ENCODE data around the gene AZGP1. TPM values are rescaled to one million over a fixed set of nuclear protein-coding genes. Genes with fewer than 3 reads are reported as not detected.
A peak's percentile ranks its signal among the peaks of the same experiment; 100 is the strongest.

The AZGP1 gene
- total and polyA plus RNA-seq, 2 of the 13 experiments (the other 11 are each of a cell fraction or from before 2014, with no cell fraction given): 93.8 to 229 TPM

- TF ChIP-seq FOXP4 (CRISPR knock-in tag; IDR thresholded peaks at IDR 0.05) (peak; percentile 80), FOXP1 (IDR thresholded peaks at IDR 0.05) (no peak), FOXP1 (CRISPR knock-in tag; IDR thresholded peaks at IDR 0.05) (peak; percentile 72), HOXD1 (CRISPR knock-in tag; IDR thresholded peaks at IDR 0.05) (peak; percentile 68), BATF2 (CRISPR knock-in tag; IDR thresholded peaks at IDR 0.05) (no peak), HNRNPUL1 (IDR thresholded peaks at IDR 0.05; ENCODE audit: low read depth, low read length) (no peak), IKZF1 (IDR thresholded peaks at IDR 0.05) (no peak), SOX6 (IDR thresholded peaks at IDR 0.05) (no peak), SOX6 (CRISPR knock-in tag; IDR thresholded peaks at IDR 0.05) (peak; percentile 93), ZBTB10 (CRISPR knock-in tag; IDR thresholded peaks at IDR 0.05; ENCODE audit: borderline replicate concordance) (peak; percentile 88), MTA1 (CRISPR knock-in tag; IDR thresholded peaks at IDR 0.05; ENCODE audit: borderline replicate concordance) (peak; percentile 78; the same call in 1 of the 2 replicates), ERF (CRISPR knock-in tag; IDR thresholded peaks at IDR 0.05) (peak; percentile 84), MXD3 (CRISPR knock-in tag; IDR thresholded peaks at IDR 0.05) (peak; percentile 94), NFYB (CRISPR knock-in tag; IDR thresholded peaks at IDR 0.05) (peak; percentile 25; the same call in 1 of the 2 replicates), NFRKB (IDR thresholded peaks at IDR 0.05) (no peak), ZFP82 (CRISPR knock-in tag; IDR thresholded peaks at IDR 0.05; ENCODE audit: borderline replicate concordance) (no peak), SIN3A (IDR thresholded peaks at IDR 0.05; ENCODE audit: borderline replicate concordance, low read depth, low read length) (0 out of 2 replicates have a peak, but pooled peaks have one; percentile 57), ZSCAN21 (CRISPR knock-in tag; IDR thresholded peaks at IDR 0.05; ENCODE audit: borderline replicate concordance) (peak; percentile 59), RFXANK (CRISPR knock-in tag; IDR thresholded peaks at IDR 0.05) (peak; percentile 87), EED (CRISPR knock-in tag; IDR thresholded peaks at IDR 0.05) (peak; percentile 27), SSRP1 (CRISPR knock-in tag; IDR thresholded peaks at IDR 0.05) (no peak), NRL (CRISPR knock-in tag; IDR thresholded peaks at IDR 0.05; ENCODE audit: borderline replicate concordance) (peak; percentile 93; the same call in 1 of the 2 replicates), ELF3 (CRISPR knock-in tag; IDR thresholded peaks at IDR 0.05) (peak; percentile 72), THAP7 (CRISPR knock-in tag; IDR thresholded peaks at IDR 0.05) (peak; percentile 97)
Measured at GRCh38 chr7:99997545-99998137, 21.8 kb upstream of the AZGP1 start (continued).

All from HepG2 (cell line).